WERI-Rb-1 (cell line): ENCODE measurements around the gene SFTPB.
A peak's percentile ranks its signal among the peaks of the same experiment; 100 is the strongest.

ENCODE experiments used
- DNase-seq: peaks from one replicate; pipeline ENCODE4 v3.0.0-alpha.2; 2020
- H3K27ac ChIP-seq: fragments of 250-450 bp; sonication (Bioruptor Pico); 2 replicates; pipeline ENCODE4 v1.5.1; 2020; ENCODE audit warnings: mild to moderate bottlenecking, moderate library complexity
- H3K27me3 ChIP-seq: fragments of 250-450 bp; sonication (Bioruptor Pico); 2 replicates; pipeline ENCODE4 v1.5.1; 2021; ENCODE audit warnings: mild to moderate bottlenecking, low read depth, moderate library complexity; ENCODE audit not compliant: insufficient read depth, severe bottlenecking
- H3K36me3 ChIP-seq: fragments of 250-450 bp; sonication (Bioruptor Pico); 2 replicates; pipeline ENCODE4 v1.5.1; 2020; ENCODE audit warnings: mild to moderate bottlenecking, moderate library complexity
- H3K4me3 ChIP-seq: 2 replicates; pipeline ENCODE4 v1.5.1; 2011; ENCODE audit warnings: low read depth, mild to moderate bottlenecking, control low read depth, low read length
- H3K9me3 ChIP-seq: fragments of 250-450 bp; sonication (Bioruptor Pico); 2 replicates; pipeline ENCODE4 v1.5.1; 2021; ENCODE audit warnings: mild to moderate bottlenecking, moderate library complexity; ENCODE audit not compliant: severe bottlenecking
- TF ChIP-seq, protein P1 (sequence below): IDR thresholded peaks from 2 replicates; pipeline ENCODE4 v1.5.1; 2011; ENCODE audit warnings: low read depth, mild to moderate bottlenecking, control low read depth, inconsistent platforms, low read length

The SFTPB gene

GRCh38 chr2:85708641-85709040, 40.6 kb upstream of the SFTPB start:
- H3K36me3 ChIP-seq, result no peaks in the 10 kb centered on the region
- H3K27ac ChIP-seq, result no peak overlapping the region
- TF ChIP-seq, protein P1, sequence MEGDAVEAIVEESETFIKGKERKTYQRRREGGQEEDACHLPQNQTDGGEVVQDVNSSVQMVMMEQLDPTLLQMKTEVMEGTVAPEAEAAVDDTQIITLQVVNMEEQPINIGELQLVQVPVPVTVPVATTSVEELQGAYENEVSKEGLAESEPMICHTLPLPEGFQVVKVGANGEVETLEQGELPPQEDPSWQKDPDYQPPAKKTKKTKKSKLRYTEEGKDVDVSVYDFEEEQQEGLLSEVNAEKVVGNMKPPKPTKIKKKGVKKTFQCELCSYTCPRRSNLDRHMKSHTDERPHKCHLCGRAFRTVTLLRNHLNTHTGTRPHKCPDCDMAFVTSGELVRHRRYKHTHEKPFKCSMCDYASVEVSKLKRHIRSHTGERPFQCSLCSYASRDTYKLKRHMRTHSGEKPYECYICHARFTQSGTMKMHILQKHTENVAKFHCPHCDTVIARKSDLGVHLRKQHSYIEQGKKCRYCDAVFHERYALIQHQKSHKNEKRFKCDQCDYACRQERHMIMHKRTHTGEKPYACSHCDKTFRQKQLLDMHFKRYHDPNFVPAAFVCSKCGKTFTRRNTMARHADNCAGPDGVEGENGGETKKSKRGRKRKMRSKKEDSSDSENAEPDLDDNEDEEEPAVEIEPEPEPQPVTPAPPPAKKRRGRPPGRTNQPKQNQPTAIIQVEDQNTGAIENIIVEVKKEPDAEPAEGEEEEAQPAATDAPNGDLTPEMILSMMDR, result no peak
- no peak overlapping the region for H3K4me3 ChIP-seq
- H3K9me3 ChIP-seq, result no peaks in the 10 kb centered on the region
- no peaks in the 10 kb centered on the region for H3K27me3 ChIP-seq
- DNase-seq, result no peak

DNA sequence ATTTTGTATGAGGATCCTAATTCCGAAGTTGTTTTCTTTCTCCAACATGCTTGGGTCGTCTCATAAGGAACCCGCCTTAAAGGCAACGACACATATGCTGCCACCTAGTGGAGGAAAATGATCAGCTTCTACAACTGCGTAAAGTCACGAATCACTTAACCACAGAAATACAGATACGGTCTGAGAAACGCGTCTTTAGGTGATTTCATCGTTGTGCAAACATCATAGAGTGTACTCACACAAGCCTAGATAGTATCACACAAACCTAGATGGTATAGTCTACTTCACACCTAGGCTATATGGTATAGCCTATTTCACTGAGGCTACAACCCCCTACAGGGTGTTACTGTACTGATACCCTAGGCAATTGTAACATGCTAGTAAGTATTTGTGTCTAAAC, 39.3 kb upstream of the SFTPB start:
- Histone ChIP-seq H3K27me3 (no peaks in the 10 kb centered on the region), H3K27ac (no peak overlapping the region), H3K9me3 (no peaks in the 10 kb centered on the region), H3K36me3 (no peaks in the 10 kb centered on the region), H3K4me3 (no peak overlapping the region)
- TF ChIP-seq, protein P1, result peak; percentile 79
- peak; percentile 62 for DNase-seq

- H3K27ac ChIP-seq, result no peak overlapping the region
- H3K27me3 ChIP-seq, result no peaks in the 10 kb centered on the region
- no peaks in the 10 kb centered on the region for H3K9me3 ChIP-seq
- TF ChIP-seq, protein P1, result no peak
- H3K4me3 ChIP-seq, result no peak overlapping the region
- DNase-seq, result no peak
- H3K36me3 ChIP-seq, result no peaks in the 10 kb centered on the region
Measured at GRCh38 chr2:85706599-85707296, 38.7 kb upstream of the SFTPB start.

GRCh38 chr2:85706063-85706462, 38.1 kb upstream of the SFTPB start:
- DNase-seq, result no peak
- TF ChIP-seq, protein P1, result no peak
- no peak overlapping the region for H3K27ac ChIP-seq
- H3K9me3 ChIP-seq, result no peaks in the 10 kb centered on the region
- no peak overlapping the region for H3K4me3 ChIP-seq
- H3K36me3 ChIP-seq, result no peaks in the 10 kb centered on the region
- H3K27me3 ChIP-seq, result no peaks in the 10 kb centered on the region

DNA sequence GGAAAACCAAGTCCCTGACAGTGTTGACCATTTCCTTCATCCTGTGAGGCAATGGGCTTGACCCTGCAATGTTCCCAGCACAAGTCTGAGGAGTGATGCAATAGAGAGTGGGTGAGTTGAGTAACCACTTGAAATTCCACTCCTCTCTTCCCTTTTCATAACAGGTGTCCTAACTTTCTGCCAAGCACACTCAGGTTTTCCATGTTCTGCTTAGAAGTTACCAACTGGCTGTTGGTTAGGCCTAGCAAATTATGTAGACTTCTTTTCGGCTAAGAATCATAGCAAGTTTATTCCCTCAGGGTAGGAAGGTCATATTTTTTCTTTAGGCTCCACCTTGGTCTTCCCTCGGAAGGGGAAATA, 37.7 kb upstream of the SFTPB start:
- H3K9me3 ChIP-seq, result no peaks in the 10 kb centered on the region
- H3K36me3 ChIP-seq, result no peaks in the 10 kb centered on the region
- no peak overlapping the region for H3K27ac ChIP-seq
- H3K4me3 ChIP-seq, result no peak overlapping the region
- no peaks in the 10 kb centered on the region for H3K27me3 ChIP-seq
- no peak for DNase-seq
- TF ChIP-seq, protein P1, result no peak
